ENCODE results near the gene CACNA2D2. TPM values are rescaled to one million over a fixed set of nuclear protein-coding genes. Genes with fewer than 3 reads are reported as not detected.

Gene CACNA2D2
- total RNA-seq, 1 donor from 2014 or later = 17.3 TPM

DNA sequence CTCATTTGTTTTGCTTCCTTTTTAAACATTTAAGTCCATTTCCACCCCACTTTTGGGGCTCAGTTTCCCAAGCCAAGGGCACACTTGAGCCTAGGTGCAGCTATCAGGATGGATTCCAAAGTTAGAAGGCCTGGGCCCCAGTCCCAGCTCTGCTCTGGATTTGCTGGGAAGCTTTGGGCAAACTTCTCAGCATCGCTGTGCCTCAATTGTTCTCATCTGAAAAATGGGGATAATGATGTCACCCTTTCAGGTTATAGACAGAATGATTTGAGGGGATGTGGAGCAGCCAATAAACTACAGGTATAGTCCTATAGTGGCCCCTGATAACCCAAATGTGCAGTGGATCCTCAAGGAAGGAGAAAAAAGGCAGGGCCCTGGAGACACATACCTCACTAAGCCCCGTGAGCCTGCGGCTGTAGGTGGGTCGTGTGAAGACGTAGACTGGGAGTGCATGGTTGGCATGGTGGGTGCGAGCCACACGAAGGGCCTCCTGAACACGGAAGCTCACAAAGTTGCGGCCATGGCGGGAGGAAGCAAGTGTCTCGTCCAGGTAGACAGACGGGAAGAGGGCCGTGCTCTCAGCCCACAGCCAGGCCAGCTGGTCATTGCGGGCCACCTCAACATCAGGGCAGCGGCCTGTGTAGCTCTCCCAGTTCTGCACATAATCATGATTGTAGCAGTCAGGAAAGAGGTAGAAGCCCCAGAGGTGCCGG is 184.1 kb downstream of the CACNA2D2 start:
- no peak for DNase-seq (ENCODE audit: low spot score)
- H3K36me3 Mint-ChIP-seq (ENCODE audit: low read depth, unreplicated experiment) = peaks cover 36% of the 10 kb centered on the region

DNA sequence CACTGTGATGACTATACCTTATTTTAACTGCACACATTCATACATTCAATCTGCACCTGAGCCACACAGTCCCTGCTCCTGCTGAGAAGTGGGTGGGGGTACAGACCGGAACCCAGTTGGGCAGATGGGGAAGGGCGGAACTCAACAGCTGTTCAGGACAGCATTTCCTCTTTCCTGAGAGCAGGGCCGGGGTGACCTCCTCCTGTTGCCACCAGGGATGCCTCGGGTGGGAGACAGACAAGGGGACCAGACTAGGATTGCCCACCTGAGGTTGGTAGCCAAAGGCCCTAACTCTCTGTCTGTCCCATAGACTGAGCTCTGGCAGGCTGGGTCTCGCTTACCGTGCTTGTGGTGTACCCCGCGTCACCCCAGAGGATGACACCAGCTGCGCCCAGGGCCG is 184.8 kb downstream of the CACNA2D2 start:
- peaks cover 26% of the 10 kb centered on the region for H3K27me3 Mint-ChIP-seq (ENCODE audit: unreplicated experiment)
- H3K36me3 Mint-ChIP-seq (ENCODE audit: low read depth, unreplicated experiment) = peaks cover 42% of the 10 kb centered on the region
- TF ChIP-seq, protein P1, sequence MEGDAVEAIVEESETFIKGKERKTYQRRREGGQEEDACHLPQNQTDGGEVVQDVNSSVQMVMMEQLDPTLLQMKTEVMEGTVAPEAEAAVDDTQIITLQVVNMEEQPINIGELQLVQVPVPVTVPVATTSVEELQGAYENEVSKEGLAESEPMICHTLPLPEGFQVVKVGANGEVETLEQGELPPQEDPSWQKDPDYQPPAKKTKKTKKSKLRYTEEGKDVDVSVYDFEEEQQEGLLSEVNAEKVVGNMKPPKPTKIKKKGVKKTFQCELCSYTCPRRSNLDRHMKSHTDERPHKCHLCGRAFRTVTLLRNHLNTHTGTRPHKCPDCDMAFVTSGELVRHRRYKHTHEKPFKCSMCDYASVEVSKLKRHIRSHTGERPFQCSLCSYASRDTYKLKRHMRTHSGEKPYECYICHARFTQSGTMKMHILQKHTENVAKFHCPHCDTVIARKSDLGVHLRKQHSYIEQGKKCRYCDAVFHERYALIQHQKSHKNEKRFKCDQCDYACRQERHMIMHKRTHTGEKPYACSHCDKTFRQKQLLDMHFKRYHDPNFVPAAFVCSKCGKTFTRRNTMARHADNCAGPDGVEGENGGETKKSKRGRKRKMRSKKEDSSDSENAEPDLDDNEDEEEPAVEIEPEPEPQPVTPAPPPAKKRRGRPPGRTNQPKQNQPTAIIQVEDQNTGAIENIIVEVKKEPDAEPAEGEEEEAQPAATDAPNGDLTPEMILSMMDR (IDR thresholded peaks at IDR 0.05; ENCODE audit: unreplicated experiment) = no peak
- peak overlapping the region; percentile 70 for H3K27ac Mint-ChIP-seq (ENCODE audit: unreplicated experiment)
- DNase-seq (ENCODE audit: low spot score) = no peak
- H3K9me3 Mint-ChIP-seq (ENCODE audit: unreplicated experiment) = no peaks in the 10 kb centered on the region
- H3K4me1 Mint-ChIP-seq (ENCODE audit: unreplicated experiment) = peaks cover 46% of the 10 kb centered on the region
- H3K4me3 Mint-ChIP-seq (ENCODE audit: unreplicated experiment) = peak overlapping the region; percentile 96

More for the DNA sequence above, 184.1 kb downstream of the CACNA2D2 start:
- peaks cover 26% of the 10 kb centered on the region for H3K27me3 Mint-ChIP-seq (ENCODE audit: unreplicated experiment)
- H3K9me3 Mint-ChIP-seq (ENCODE audit: unreplicated experiment) = no peaks in the 10 kb centered on the region
- TF ChIP-seq, protein P1 (IDR thresholded peaks at IDR 0.05; ENCODE audit: unreplicated experiment) = no peak
- peak overlapping the region; percentile 96 for H3K4me3 Mint-ChIP-seq (ENCODE audit: unreplicated experiment)
- H3K27ac Mint-ChIP-seq (ENCODE audit: unreplicated experiment) = peak overlapping the region; percentile 50
- H3K4me1 Mint-ChIP-seq (ENCODE audit: unreplicated experiment) = peaks cover 49% of the 10 kb centered on the region

DNA sequence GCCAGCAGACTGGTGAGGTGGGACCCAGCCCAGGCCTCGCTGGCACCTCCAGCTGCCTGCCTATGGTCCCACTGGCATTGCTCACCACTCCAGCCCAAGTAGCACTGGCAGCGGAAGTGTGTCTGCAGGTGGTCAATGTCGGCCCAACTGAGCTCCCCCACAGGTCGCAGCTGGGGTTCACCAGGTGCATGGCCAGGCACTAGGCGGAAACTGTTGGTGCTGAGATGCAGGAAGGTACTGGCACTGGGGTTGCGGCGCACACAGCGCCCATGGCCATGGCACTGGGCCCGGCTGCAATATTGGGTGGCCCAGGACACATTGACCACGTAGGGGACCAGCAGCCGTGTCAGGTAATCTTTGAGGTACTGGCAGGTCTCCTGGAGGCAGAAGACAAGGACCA is 185.3 kb downstream of the CACNA2D2 start:
- DNase-seq (ENCODE audit: low spot score) = no peak
- Mint-ChIP-seq H3K36me3 (ENCODE audit: low read depth, unreplicated experiment) (peaks cover 44% of the 10 kb centered on the region), H3K27ac (ENCODE audit: unreplicated experiment) (peak overlapping the region; percentile 70), H3K9me3 (ENCODE audit: unreplicated experiment) (no peaks in the 10 kb centered on the region), H3K4me1 (ENCODE audit: unreplicated experiment) (peaks cover 43% of the 10 kb centered on the region), H3K4me3 (ENCODE audit: unreplicated experiment) (peak overlapping the region; percentile 96), H3K27me3 (ENCODE audit: unreplicated experiment) (peaks cover 24% of the 10 kb centered on the region)
- TF ChIP-seq, protein P1 (IDR thresholded peaks at IDR 0.05; ENCODE audit: unreplicated experiment) = no peak

DNA sequence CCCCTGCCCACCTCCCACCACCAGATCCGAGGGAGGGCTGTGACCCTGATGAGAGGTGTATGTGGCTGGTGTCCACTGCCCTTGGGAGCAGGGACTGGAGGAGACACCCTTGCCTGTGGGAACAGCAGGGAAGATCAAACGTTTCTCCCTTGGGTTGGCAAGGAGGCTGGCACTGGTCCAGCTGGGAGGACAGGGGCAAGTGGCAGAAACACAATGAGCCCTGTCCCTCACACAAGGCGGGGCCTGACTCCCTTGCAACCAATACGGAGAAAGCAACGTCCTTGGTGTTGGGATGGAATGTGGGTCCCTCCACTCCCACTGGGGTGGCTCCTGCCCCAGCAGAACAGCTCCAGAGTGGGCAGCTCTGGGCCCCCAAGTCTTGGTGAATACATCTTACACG is 186.1 kb downstream of the CACNA2D2 start:
- H3K36me3 Mint-ChIP-seq (ENCODE audit: low read depth, unreplicated experiment) = peaks cover 44% of the 10 kb centered on the region
- H3K9me3 Mint-ChIP-seq (ENCODE audit: unreplicated experiment) = no peaks in the 10 kb centered on the region
- H3K4me3 Mint-ChIP-seq (ENCODE audit: unreplicated experiment) = no peak overlapping the region
- no peak for DNase-seq (ENCODE audit: low spot score)
- no peak overlapping the region for H3K27ac Mint-ChIP-seq (ENCODE audit: unreplicated experiment)
- TF ChIP-seq, protein P1 (IDR thresholded peaks at IDR 0.05; ENCODE audit: unreplicated experiment) = no peak
- peaks cover 41% of the 10 kb centered on the region for H3K4me1 Mint-ChIP-seq (ENCODE audit: unreplicated experiment)
- peaks cover 22% of the 10 kb centered on the region for H3K27me3 Mint-ChIP-seq (ENCODE audit: unreplicated experiment)

DNA sequence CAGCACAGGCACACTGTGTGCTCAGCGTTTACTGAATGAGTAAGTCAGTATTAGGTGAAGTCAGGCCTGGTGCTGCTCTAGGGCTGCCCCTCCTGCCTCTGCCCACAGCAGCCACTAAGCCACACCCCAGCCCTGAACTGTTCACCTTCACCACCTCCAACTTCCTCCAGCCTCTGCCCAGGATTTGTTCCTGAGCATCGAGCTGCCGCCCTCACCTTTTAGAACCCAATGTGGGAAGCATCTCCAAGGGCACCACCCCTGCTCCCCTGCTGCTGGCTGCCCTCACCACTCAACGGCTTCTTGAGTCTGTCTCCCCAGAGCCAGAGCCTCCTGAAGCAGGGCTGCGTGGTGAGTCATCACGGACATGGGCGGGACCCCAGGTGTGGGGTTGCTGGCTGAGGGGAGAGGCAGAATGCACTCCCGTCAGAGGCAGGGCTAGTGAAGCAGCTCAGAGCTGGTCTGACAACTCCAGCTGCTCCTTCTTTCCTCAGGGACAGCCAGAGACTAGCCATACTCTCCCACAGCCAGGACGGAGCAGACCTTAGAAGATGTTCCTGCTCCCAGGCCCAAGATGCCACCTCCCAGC is 186.7 kb downstream of the CACNA2D2 start:
- H3K27me3 Mint-ChIP-seq (ENCODE audit: unreplicated experiment) = peaks cover 22% of the 10 kb centered on the region
- peaks cover 41% of the 10 kb centered on the region for H3K4me1 Mint-ChIP-seq (ENCODE audit: unreplicated experiment)
- no peak for DNase-seq (ENCODE audit: low spot score)
- H3K4me3 Mint-ChIP-seq (ENCODE audit: unreplicated experiment) = peak overlapping the region; percentile 32
- TF ChIP-seq, protein P1 (IDR thresholded peaks at IDR 0.05; ENCODE audit: unreplicated experiment) = no peak
- H3K27ac Mint-ChIP-seq (ENCODE audit: unreplicated experiment) = no peak overlapping the region
- H3K36me3 Mint-ChIP-seq (ENCODE audit: low read depth, unreplicated experiment) = peaks cover 44% of the 10 kb centered on the region
- H3K9me3 Mint-ChIP-seq (ENCODE audit: unreplicated experiment) = no peaks in the 10 kb centered on the region
